HEK293T (cell line): ENCODE results near the gene PAPPA2.

ENCODE experiments used
- FOXK2 ChIP-seq: fragments of 450-650 bp; IDR thresholded peaks from 2 replicates; pipeline ENCODE4 v1.6.1; 2016; ENCODE audit warnings: mild to moderate bottlenecking
- L3MBTL2 ChIP-seq: fragments of 450-650 bp; conservative IDR thresholded peaks from 2 replicates; pipeline ENCODE4 v1.6.1; 2016; ENCODE audit warnings: mild to moderate bottlenecking

GRCh38 chr1:176693697-176694329, 230.8 kb downstream of the PAPPA2 start:
- TF ChIP-seq L3MBTL2 (no peak), FOXK2 (no peak)
